NCI-H2107 treated with DMSO at 0.1 percent for 48 hours (cell line): ENCODE measurements around the gene PCID2.

Experiments
- DNase-seq: peaks from one replicate; lab custom pipeline; 2025; ENCODE audit not compliant: unreplicated experiment; lab: John Stamatoyannopoulos, UW

Gene PCID2

GRCh38 chr13:113187883-113188665 is 20.4 kb downstream of the PCID2 start:
- DNase-seq = no peak

DNA sequence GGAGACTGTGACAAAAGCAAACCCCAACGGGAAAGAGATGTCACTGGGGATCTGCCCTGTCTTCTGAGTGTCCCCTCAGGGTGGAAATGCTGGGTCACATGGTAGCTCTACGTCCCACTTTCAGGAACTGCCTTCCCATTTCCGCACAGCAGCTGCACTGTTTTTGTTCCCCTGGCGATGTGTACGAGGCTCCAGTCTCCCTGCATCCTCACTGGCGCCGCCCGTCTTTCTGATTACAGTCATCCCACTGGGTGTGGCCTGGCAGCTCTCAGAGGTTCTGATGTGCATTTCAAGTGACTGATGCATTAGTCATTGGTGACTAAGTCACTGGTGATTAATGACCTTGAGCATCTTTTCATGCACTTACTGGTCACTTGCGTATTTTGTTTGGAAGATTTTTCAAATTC is 21.2 kb downstream of the PCID2 start:
- no peak for DNase-seq

DNA sequence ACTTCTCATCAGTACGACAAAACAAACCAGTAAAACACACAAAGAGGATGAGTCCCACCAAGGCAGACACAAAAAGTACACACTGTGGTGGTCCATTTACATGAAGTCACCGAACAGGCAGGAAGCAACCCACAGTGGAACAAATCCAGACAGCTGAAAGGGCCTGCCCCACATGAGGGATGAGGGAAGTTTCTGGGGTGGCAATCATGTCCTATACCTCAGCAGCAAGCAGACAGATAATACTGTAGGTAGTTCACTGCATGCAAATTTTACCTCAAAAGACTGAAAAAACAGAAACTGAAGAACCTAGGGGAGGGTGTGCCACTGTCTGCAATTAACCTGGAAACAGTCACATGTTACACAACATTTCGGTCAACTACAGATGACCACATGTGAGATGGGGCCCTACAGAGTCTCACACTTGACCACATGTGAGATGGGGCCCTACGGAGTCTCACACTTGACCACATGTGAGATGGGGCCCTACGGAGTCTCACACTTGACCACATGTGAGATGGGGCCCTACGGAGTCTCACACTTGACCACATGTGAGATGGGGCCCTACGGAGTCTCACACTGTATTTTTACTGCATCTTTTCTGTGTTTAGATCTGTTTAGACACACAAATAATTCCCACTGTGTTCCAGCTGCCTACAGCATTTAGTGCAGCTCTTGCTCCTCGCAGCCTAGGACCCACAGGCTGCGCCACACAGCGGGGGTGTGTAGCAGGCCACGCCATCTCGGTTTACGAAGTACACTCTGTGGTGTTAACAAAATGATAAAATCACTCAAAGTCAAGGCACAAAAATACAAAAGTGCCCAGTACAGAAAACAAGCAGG is 22.2 kb downstream of the PCID2 start:
- no peak for DNase-seq

DNA sequence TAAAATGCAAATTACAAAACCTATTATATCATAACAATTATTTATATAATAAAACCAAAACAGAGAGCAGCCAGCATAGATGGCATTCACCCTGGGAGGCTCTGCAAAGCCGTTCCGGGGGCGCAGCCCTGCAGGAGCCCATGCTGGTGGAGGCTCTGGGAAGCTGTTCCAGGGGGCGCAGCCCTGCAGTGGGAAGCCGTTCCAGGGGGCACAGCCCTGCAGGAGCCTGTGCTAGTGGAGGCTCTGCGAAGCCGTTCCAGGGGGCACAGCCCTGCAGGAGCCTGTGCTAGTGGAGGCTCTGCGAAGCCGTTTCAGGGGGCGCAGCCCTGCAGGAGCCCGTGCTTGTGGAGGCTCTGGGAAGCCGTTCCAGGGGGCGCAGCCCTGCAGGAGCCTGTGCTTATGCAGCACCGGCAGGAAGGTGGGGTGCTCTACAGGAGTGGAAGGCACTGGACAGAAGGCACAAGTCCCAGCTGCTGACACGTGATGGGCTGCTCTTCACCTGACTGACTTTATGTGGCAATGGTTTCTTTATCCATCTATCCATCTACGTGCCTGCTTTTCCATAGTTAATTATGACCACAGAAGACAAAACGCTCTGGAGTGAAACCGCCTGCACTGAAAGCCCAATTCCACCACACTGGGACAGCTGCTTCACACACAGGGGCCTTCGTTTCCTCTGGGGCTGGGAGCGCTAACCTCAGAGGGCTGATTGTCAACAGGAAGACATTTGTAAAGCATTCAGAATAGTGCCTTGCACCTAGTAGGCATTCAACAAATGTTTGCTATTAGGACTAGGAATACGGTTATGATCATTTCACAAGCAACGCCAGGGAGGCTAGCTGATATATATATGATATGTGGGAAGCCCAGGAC is 23.7 kb downstream of the PCID2 start:
- no peak for DNase-seq

DNA sequence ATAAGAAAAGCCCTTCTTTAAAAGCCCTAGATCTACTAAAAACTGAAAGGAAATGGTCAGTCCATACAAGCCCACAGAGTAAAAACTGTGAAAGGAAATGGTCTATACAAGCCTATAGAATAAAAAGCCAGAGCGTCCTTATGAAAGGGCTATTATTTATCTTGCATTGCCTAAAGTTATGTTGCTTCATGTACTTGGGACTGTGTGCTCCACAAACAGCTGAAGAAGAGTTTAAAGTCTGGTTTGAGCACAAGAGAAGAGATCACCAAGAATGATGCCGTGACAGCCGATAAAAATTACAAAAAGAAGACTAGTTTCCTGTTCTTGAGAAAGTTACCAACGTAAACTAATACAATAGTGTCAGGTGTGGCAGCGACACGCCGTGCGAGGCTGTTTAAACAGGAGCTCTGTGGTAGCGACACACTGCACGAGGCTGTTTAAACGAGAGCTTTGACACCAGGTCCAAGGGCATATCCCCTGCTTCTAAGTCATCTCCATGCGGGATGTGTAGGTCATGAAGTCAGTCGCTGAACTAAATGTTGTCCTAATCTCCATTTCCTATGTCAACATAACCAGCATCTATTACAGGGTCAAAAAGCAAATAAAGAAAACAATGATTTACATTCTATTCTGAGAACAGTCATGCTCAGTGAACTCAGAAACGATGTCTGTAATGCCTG is 24.9 kb downstream of the PCID2 start:
- no peak for DNase-seq

DNA sequence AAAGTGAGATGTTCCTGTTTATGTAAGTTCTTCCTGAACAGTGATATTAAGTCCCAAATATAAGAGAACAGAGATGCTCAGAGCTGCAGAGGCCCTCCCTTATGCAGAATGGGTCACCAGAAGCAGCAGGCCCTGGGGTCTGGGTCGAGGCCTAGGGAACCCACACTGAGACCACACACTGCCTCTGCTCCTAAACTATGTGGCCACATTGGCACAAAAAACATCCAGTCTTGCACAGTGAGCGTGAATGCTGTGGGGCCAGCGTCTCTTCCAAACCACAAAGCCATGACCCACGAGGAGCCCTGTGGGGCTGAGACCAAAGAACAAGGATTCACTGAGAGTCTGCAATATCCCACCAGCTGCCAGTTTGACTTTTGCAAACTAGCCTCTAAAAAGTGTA is 26.4 kb downstream of the PCID2 start:
- no peak for DNase-seq

GRCh38 chr13:113179374-113180230 is 28.9 kb downstream of the PCID2 start:
- no peak for DNase-seq

GRCh38 chr13:113178896-113179167 is 29.6 kb downstream of the PCID2 start:
- DNase-seq = no peak

- DNase-seq = no peak
These were observed 30.2 kb downstream of the PCID2 start for GRCh38 chr13:113178070-113178895.

GRCh38 chr13:113176822-113177221 is 31.6 kb downstream of the PCID2 start:
- no peak for DNase-seq

- DNase-seq = no peak
These were observed 32.2 kb downstream of the PCID2 start for GRCh38 chr13:113176280-113176679.

- DNase-seq = no peak
These were observed 36.0 kb downstream of the PCID2 start for GRCh38 chr13:113172419-113172926.

GRCh38 chr13:113171250-113172125 is 37.0 kb downstream of the PCID2 start:
- DNase-seq = no peak

DNA sequence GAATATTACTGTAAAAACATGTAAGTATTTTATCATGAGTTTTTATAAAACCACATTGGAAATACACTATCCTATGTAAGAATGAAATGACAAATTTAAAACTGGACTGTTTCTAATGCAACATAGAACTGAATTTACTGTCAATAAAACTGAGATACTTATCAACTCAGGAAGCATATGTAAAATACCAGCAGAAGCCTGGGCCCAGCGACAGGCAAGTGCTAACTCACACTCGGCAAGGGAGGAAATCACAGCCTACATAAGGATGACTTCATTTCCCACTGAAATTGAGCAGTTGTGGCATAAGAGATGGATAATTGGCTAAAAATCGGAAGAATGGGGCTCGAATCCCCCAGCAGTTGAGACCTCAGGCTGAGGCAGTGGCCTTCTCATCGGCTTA is 38.0 kb downstream of the PCID2 start:
- DNase-seq = no peak

DNA sequence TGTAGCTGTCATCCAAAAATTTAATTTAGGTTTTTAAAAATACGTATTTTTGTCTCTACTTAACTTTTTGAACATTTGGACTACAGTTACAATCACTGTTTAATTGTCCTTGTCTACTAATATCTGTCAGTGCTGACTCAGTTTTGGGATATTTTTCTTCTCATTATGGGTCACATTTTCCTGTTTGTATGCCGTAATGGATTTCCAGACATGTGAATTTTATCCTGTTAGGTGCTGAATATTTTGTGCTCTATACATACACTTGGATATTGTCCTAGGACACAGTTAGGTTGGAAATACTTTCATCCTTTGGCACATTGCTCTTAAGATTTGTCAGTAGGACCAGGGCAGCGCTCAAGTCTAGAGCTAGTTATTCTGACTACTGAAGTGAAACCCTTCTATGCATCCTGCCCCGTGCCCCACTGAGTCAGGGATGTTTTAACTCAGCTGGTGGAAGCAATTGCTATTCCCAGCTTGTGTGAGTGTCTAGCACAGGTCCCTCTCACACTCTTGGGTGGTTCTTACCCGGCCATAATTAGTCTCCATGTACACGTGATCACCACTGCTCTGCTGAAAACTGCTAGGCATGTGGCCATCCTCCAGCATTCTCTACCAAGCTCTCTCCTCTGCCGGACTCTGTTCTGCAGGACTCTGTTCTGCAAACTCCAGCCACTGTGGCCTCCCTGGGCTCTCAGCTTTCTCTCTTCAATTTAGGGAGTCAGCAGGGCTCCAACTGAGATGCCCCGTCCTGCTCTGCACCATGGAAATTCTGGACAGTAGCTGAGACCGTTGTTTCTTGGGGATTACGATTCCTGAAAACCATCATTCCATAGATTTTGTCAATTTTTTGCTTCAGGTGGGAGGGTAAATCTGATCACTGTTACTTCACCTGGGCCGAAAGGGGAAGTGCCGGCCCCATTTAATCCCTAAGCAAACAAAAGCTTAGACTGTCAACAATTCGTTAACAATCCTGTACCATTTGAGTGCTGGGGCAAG is 38.9 kb downstream of the PCID2 start:
- no peak for DNase-seq

- no peak for DNase-seq
These were observed 40.3 kb downstream of the PCID2 start for GRCh38 chr13:113168211-113168610.

DNA sequence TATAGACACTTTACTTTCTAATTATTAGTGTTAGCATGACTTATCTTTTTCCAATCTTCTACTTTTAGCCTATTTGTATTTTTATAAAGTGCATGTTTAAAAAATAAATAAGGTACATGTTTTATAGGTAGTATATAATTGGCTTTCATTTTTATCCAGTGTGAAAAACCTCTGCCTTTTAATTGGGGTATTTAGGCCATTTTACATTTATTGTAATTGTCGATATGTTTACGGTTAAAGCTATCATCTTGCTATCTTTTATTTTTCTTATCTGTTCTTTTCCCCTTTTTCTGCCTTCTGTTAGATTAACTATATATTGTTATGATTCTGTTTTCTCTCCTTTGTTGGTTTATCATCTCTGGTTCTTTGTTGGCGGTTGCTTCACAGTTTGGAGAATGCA is 40.9 kb downstream of the PCID2 start:
- no peak for DNase-seq
